Stimulated activated CD8-positive, alpha-beta memory T cell treated with anti-CD3 and anti-CD28 coated beads, Interleukin-15, amount 100 ng/mL, for 48 hours (primary cell): ENCODE data around the gene ATP8B3.

Experiments used
- DNase-seq, 2 donors: peaks; one replicate each; pipeline ENCODE4 v3.0.0-alpha.2; 2020; ENCODE audit warnings: low read depth in 2 of 2

The ATP8B3 gene

GRCh38 chr19:1850809-1851653, 39.0 kb upstream of the ATP8B3 start:
- no peak for DNase-seq

- no peak for DNase-seq
Measured at GRCh38 chr19:1849886-1850398, 37.9 kb upstream of the ATP8B3 start.

- DNase-seq, result no peak
Measured at GRCh38 chr19:1849132-1849474, 37.0 kb upstream of the ATP8B3 start.

- peak; percentile 91 for DNase-seq
Measured at GRCh38 chr19:1848399-1849131, 36.5 kb upstream of the ATP8B3 start, which contains the start of gene REXO1. REXO1 (minus strand) TSS chr19:1848483; CDS start chr19:1848358, 125 bp downstream.

DNA sequence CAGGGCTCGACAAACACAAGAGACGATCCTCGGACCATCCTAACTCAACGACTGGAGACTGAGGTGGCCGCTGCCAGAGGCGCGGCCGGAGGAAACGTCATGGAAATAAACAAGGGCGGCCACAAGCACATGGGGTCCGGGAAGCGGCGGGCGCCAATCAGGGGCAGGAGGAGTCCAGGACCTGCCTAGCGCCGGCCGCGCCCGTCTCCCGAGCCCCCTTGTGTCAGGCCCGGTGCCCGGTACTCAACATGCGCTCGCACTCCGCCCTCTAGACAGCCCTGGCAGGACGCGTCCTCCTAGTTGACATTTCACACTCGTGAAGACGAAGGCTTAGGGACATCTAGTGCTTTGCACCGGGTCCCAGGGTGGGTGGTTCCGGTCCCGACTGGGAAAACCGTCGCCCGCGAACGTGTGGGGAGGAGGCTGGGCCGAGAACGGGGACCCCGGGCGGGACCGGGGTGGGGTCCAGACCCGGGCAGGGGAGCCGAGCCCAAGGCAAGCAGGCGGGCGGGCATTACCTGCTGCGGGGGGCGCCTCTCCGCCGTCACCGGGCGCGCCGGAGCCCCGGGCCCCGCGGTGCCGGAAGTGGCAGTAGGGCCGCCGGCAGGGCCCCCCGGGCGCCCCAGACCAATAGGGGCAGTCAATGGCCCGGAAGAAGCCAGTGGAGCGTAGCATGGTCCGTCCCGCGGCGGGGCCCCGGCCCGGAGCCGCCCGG, 35.8 kb upstream of the ATP8B3 start:
- DNase-seq, result peak in 1 of 2 donors; percentile 33

- DNase-seq, result no peak
Measured at GRCh38 chr19:1847348-1847683, 35.2 kb upstream of the ATP8B3 start.

- no peak for DNase-seq
Measured at GRCh38 chr19:1846517-1847204, 34.6 kb upstream of the ATP8B3 start.

DNA sequence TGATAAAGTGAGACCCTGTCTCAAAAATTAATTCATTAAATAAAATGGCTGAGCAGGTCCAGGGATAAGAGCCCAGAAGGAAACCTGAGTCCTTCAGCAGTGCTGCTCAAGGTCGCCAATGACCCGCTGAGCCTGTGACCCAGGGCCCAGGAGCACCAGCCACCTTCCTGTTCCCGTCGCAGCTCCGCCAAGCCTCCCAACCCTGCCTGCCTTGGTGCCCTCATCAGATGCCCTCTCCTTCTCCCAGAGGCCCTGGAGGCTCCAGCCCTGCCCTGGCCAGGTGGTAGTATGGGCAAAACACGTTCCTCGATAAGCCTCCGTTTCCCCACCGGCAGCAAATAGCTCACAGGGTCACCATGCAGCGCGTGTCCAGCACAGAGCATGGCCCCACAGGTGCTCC, 33.6 kb upstream of the ATP8B3 start:
- no peak for DNase-seq

DNA sequence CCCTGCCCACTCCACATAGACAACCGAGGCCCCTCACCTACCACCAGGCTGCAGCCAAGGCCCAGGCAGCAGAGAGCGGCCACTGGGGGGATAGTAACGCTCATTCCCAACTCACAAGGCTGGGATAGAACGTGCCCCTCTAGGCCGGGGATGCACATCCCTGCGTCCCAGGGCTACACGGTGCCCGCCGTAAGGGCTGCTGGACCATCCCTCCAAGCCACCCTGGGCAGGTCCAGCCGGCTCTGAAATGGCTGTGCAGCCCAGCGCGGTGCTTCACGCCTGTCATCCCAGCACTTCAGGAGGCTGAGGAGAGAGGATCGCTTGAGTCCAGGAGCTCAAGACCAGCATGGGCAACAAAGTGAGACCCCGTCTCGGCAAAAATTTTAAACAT, 33.0 kb upstream of the ATP8B3 start:
- no peak for DNase-seq

- no peak for DNase-seq
Measured at GRCh38 chr19:1844513-1845124, 32.5 kb upstream of the ATP8B3 start.

DNA sequence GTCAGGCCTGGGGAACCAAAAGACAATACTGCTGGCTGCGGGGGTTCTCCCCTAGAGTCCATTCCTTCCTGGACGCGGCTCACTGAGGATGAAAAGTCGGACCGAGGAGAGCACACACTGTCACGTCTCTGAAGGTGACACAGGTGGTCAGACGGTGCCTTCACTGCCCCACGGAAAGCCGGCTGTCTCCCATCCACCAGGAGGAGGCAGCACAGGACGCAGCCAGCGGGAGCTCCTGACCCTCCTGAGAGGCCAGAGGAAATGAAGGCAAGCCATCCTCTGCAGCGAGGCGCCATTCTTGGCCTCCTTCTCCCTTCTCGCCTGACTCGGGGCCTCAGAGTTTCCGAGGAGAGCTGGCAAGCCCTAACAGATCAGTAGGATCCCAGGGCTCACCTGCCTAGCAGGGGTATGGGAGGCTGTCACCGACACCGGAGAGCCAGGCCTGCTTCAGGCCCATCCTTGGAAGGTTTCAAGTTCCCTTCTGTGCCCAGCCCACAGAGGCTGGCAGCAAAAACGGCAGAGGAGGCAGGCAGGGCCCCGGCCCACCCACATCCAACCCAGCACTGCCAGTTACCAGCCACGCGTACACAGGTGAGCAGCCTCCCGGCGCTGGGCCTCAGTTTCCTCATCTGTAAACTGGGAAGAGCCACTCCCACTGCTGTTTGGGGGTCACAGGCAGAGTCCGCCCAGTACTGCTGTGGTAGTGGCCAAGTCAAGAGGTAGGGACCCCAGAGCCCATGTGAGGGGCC, 31.7 kb upstream of the ATP8B3 start:
- no peak for DNase-seq

DNA sequence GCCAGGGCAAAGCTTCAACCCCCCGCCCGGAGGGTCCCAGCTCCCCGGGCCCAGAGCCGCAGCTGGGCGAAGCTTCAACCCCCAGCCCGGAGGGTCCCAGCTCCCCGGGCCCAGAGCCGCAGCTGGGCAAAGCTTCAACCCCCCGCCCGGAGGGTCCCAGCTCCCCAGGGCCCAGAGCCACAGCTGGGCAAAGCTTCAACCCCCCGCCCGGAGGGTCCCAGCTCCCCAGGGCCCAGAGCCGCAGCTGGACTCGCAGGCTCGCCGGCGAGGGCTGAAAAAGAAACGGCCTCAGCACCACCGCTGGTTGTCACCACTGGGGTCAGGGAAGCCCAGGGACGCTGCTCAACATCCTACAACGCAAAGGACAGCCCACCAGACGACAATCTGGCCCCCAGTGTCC, 31.0 kb upstream of the ATP8B3 start:
- DNase-seq, result no peak

DNA sequence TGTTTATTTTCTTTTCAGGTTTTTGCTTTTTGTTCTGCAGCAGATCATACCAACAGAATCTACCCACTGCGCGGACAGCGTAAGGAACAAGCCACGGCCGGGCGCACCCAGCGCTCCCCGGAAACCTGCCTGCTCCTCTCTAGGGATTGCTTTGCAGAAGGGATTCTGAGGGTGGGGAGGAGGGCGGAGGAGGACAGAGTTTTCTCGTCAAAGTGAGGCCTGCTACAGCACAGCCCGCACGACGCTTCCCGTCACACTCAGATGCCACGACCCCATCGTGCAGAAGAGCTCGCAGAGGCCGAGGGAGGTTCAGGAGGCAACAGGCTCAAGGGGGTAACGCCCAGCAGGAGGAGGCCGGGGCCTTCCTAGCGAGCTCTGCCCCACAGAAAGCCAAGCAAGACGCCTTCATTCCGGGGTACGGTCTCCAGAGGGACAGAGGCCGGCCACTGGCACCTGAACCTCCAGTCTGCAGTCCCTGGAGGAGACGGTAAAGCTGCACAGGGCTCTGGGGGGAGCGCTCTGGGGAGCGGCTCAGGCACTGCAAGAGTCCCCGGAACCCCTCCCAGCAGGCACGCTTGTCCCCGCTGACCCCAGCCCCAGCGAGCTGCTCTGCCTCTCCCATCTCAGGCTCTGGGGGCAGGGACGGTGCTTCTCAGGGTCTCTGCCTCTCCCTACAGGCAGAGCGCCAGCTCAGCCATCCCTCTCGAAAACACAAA, 29.3 kb upstream of the ATP8B3 start:
- no peak for DNase-seq

GRCh38 chr19:1840541-1841115, 28.6 kb upstream of the ATP8B3 start:
- no peak for DNase-seq

DNA sequence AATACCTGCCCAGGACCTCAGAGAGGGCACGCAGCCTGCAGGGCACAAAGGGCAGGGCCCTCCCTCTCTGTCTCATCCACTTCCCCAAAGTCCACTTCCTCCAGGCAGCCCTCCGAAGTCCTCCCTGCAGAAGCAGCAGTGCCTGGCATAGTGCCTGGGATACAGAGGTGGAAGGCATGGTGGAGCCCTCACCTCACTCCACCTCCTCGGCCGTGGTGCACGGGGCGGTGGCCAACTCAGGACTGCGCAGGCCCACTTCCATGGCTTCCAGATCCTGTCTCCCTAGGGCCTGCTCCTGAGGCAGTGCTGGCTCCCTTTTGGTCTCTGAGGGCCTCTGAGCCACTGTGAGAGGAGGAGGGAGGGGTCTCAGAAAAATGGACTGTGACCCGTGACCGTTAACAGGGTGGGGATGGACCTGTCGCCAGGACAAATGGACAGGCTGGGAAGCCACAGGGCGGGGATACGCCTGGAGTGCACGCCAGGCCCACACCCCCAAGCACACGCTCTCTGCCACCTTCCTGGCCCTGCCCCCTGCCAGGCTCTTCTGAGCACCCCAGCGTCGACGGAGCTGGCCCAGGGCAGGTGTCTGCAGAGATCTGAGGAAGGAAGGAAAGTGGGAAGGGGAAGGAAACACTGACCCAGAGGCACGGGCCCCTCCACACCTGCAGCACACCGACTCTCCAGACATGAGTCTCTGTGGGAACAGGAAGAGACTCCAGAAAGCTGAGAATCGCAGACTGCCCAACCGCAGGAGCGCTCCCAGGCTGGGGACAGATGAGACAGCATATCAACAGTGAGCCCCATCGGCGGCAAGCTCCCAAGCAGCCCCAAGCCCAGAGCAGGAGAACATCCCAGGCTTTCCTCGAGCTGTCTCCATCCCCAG, 27.8 kb upstream of the ATP8B3 start:
- no peak for DNase-seq

DNA sequence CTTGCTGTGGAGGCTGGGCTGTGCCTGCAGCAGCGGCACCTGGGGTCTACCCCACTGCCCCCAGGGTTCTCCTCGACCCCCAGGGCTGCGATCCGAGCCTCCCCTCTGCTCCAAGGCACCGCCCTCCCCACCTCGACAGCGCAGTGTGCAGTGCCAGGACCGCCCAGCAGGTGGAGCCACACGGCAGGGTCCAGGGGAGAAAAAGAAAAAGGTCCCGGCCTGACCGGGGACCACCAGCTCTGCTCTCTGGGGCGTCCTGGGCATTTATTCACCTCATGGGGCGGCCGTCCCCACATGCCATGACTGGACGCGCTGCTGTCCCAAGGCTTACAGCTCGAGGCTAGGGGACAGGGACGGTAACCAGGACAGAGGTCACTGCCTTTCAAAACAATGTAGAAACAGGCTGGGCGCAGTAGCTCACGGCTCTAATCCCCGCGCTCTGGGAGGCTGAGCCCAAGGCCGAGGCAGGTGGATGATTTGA, 25.6 kb upstream of the ATP8B3 start:
- no peak for DNase-seq

DNA sequence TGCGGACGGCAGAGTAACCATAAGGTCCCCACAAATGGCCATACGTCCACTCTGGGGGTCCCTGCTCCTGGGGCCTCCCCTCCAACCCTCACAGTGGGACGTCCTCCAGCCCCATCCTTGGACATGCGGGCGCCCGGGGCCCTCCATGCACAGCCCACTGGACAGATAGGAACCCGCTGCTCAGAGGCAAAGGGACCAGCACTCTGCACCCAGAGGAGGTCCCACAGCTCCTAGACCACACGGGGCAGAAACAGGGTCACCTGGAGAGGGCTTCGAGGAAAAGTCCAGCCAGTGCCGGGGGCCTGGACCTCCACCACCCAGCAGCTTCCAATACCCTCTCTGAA, 25.1 kb upstream of the ATP8B3 start:
- DNase-seq, result no peak

GRCh38 chr19:1836458-1837221, 24.6 kb upstream of the ATP8B3 start:
- no peak for DNase-seq
